Measurements from ENCODE around the gene C11orf21. TPM values are rescaled to one million over a fixed set of nuclear protein-coding genes. Genes with fewer than 3 reads are reported as not detected.

Gene C11orf21
- total and polyA plus RNA-seq, 2 of the 8 experiments (the other 6 are each of a cell fraction or from before 2014, with no cell fraction given), result not detected

GRCh38 chr11:2306452-2306823, 4.7 kb upstream of the C11orf21 start:
- WGBS, 2 experiments (ENCODE audit: extremely low coverage in 1 of 2, insufficient coverage in 1 of 2, insufficient read length in 1 of 2, insufficient replicate concordance in 2 of 2, low coverage in 1 of 2, low lambda C conversion rate in 2 of 2, missing lambda C conversion rate in 1 of 2), result 82% methylated on average over 4 of the region's 4 CpGs; no CpG with 5 or more reads in 1 of the 2 experiments
- no peaks in the 10 kb centered on the region for H3K27me3 ChIP-seq (replicated peaks in 1 of 4; ENCODE audit: control insufficient read depth in 3 of 4, extremely low read depth in 1 of 4, insufficient read depth in 3 of 4, low read length in 3 of 4)
- H3K23me2 ChIP-seq (ENCODE audit: low read depth, low read length), result no peaks in the 10 kb centered on the region
- ChIA-PET POLR2A (ENCODE audit: partially characterized antibody) (interaction anchor here (0.6 to 2.4 kb wide), 4 partner anchors 72 to 114 kb away, joined by 3 to 14 read pairs (median 7); partner anchors contain the start of gene TSSC4), CTCF (ENCODE audit: partially characterized antibody) (interaction anchor here (0.6 to 14.9 kb wide), 29 partner anchors 11 to 225 kb away, joined by 3 to 333 read pairs (median 10); partner anchors contain the start of genes CD81 and TSSC4)
- H3K18ac ChIP-seq (ENCODE audit: extremely low read depth, low read length), result no peak overlapping the region
- H4K5ac ChIP-seq (ENCODE audit: insufficient read length, low read depth, low read length), result no peak overlapping the region
- no peak overlapping the region for H4K91ac ChIP-seq (replicated peaks; ENCODE audit: insufficient read length, low read length)
- no peak overlapping the region for H3K27ac ChIP-seq (ENCODE audit: low read depth, low read length)
- H3K4me3 ChIP-seq (ENCODE audit: extremely low read depth in 1 of 4, insufficient read depth in 2 of 4, low read depth in 3 of 4, low read length in 4 of 4), result no peak overlapping the region
- FAIRE-seq, result no peak
- peaks cover 0 to 5% of the 10 kb centered on the region in 2 experiments for H4K20me1 ChIP-seq (replicated peaks in 1 of 2; ENCODE audit: control insufficient read depth in 1 of 2, insufficient read depth in 2 of 2, low read length in 2 of 2)
- no peak overlapping the region for H3K56ac ChIP-seq (replicated peaks; ENCODE audit: insufficient read length, low read depth, low read length)
- no peaks in the 10 kb centered on the region for H3K36me3 ChIP-seq (ENCODE audit: control insufficient read depth in 2 of 4, insufficient read depth in 4 of 4, low read length in 3 of 4)
- no peak overlapping the region for H3K4ac ChIP-seq (replicated peaks; ENCODE audit: insufficient read length, low read depth, low read length)
- H3K4me1 ChIP-seq (replicated peaks in 1 of 4; ENCODE audit: control insufficient read depth in 3 of 4, insufficient read depth in 4 of 4, low read length in 3 of 4), result peaks cover 0 to 3% (median 0%) of the 10 kb centered on the region in 4 experiments; a peak in 1 of 7 replicates
- no peak for DNase-seq (ENCODE audit: low read depth in 1 of 2, low spot score in 2 of 2)
- TF ChIP-seq CHD1 (IDR thresholded peaks at IDR 0.05; ENCODE audit: low read depth, low read length) (no peak), SAP30 (IDR thresholded peaks at IDR 0.05; ENCODE audit: insufficient read depth, insufficient replicate concordance, low read length) (no peak), FOSL1 (IDR thresholded peaks at IDR 0.05; ENCODE audit: insufficient read depth, low read depth, low read length) (no peak), KDM1A (IDR thresholded peaks at IDR 0.05; ENCODE audit: borderline replicate concordance, low read length) (no peak), RXRA (IDR thresholded peaks at IDR 0.05; ENCODE audit: insufficient read depth, low read depth, low read length) (no peak), HDAC2 (IDR thresholded peaks at IDR 0.05; ENCODE audit: borderline replicate concordance in 1 of 2, low read depth in 2 of 2, low read length in 2 of 2) (no peak), RAD21 (IDR thresholded peaks at IDR 0.05 in 1 of 2, conservative IDR thresholded peaks at IDR 0.05 in 1 of 2; ENCODE audit: low read depth in 2 of 2, low read length in 2 of 2) (no peak), EGR1 (IDR thresholded peaks at IDR 0.05; ENCODE audit: borderline replicate concordance, low read depth, low read length) (no peak), CEBPB (IDR thresholded peaks at IDR 0.05; ENCODE audit: low read depth, low read length) (no peak), SP4 (IDR thresholded peaks at IDR 0.05; ENCODE audit: low read length) (no peak), SRF (IDR thresholded peaks at IDR 0.05; ENCODE audit: low read depth, low read length) (no peak)
- no peak overlapping the region for H3K4me2 ChIP-seq (ENCODE audit: insufficient read depth in 1 of 2, low read depth in 2 of 2, low read length in 2 of 2)
- no peak overlapping the region for H3K14ac ChIP-seq (ENCODE audit: insufficient read length)
- H3K79me2 ChIP-seq (ENCODE audit: control insufficient read depth in 1 of 2, insufficient read depth in 2 of 2, low read length in 2 of 2), result no peaks in the 10 kb centered on the region
- no peak overlapping the region for H2BK120ac ChIP-seq (replicated peaks; ENCODE audit: low read depth, low read length)
- no peak overlapping the region for H2AFZ ChIP-seq (ENCODE audit: low read length)
- no peak overlapping the region for H3K23ac ChIP-seq (ENCODE audit: insufficient read length)
- H2BK15ac ChIP-seq (ENCODE audit: low read length), result no peak overlapping the region
- no peaks in the 10 kb centered on the region for H3K9me3 ChIP-seq (ENCODE audit: insufficient read depth in 2 of 2, low read depth in 1 of 2, low read length in 1 of 2)
- H3K9ac ChIP-seq (replicated peaks in 1 of 4; ENCODE audit: extremely low read depth in 1 of 4, low read depth in 3 of 4, low read length in 3 of 4), result no peak overlapping the region
- H2BK12ac ChIP-seq (ENCODE audit: low read depth, low read length), result no peak overlapping the region
- H2AK5ac ChIP-seq (ENCODE audit: low read depth, low read length), result no peak overlapping the region
- H2BK5ac ChIP-seq (ENCODE audit: low read depth, low read length), result no peak overlapping the region
- H3K79me1 ChIP-seq (ENCODE audit: low read depth, low read length), result no peaks in the 10 kb centered on the region
- H2BK20ac ChIP-seq (ENCODE audit: low read length), result no peak overlapping the region
- H4K8ac ChIP-seq (ENCODE audit: extremely low read depth, insufficient read depth, low read length), result no peak overlapping the region

Measured in H1 (cell line).